A549 (cell line): ENCODE data around the gene DOK7. TPM values are rescaled to one million over a fixed set of nuclear protein-coding genes. Genes with fewer than 3 reads are reported as not detected.

Source experiments
- ATAC-seq, 2 experiments: fragments of 200-7000 bp in 1 of 2; fragments of >200 bp in 1 of 2; cut with Nextera tagmentation in 1 of 2; cut with Tn5 transposase in 1 of 2; 3 replicates each; pipeline versions ENCODE4 v1.8.0 to v1.9.1; 2018 to 2020; ENCODE audit warnings: mild to moderate bottlenecking in 1 of 2, moderate library complexity in 1 of 2
- CTCF ChIA-PET: fragments of 300-600 bp; sonication (Branson Sonifier 250); formaldehyde crosslinking; extraction: SDS; loops from one replicate; lab custom pipeline; 2021; ENCODE audit warnings: antibody characterized with exemption, inconsistent platforms; lab: Yijun Ruan, JAX
- POLR2A ChIA-PET: fragments of 350-600 bp; formaldehyde crosslinking; extraction: SDS; loops from one replicate; lab custom pipeline; 2021; ENCODE audit warnings: antibody characterized with exemption, inconsistent platforms; lab: Yijun Ruan, JAX
- DNase-seq, 2 experiments: peaks; one replicate each; pipeline versions ENCODE4 v3.0.0 to v3.0.0-alpha.2; 2011 to 2016; ENCODE audit warnings: low read depth in 1 of 2, low spot score in 1 of 2
- FAIRE-seq: peaks from 2 replicates; lab custom pipeline; 2011; peaks lifted over from hg19 to GRCh38; lab: Jason Lieb, UNC
- H3K27ac ChIP-seq, 2 experiments: fragments of >200 bp; sonication (Bioruptor Twin); formaldehyde crosslinking; 3 replicates each; pipeline ENCODE4 v1.5.1; 2016 to 2017
- H3K4me1 ChIP-seq: fragments of >200 bp; sonication (Bioruptor Twin); formaldehyde crosslinking; 3 replicates; pipeline ENCODE4 v1.6.1; 2016
- H3K4me2 ChIP-seq: fragments of >200 bp; sonication (Bioruptor Twin); formaldehyde crosslinking; 3 replicates; pipeline ENCODE4 v1.6.1; 2016
- H3K4me3 ChIP-seq: fragments of >200 bp; sonication (Bioruptor Twin); formaldehyde crosslinking; 3 replicates; pipeline ENCODE4 v1.5.1; 2016
- H3K9me3 ChIP-seq: fragments of >200 bp; sonication (Bioruptor Twin); formaldehyde crosslinking; 3 replicates; pipeline ENCODE4 v1.6.1; 2016
- BHLHE40 ChIP-seq: IDR thresholded peaks from 2 replicates; pipeline ENCODE4 v1.6.1; 2012; ENCODE audit warnings: low read depth, low read length, inconsistent platforms
- CBX2 ChIP-seq: fragments of 200-600 bp; sonication (generic); IDR thresholded peaks from 2 replicates; pipeline ENCODE4 v1.6.1; 2016; ENCODE audit warnings: low read depth, mild to moderate bottlenecking, borderline replicate concordance
- CBX8 ChIP-seq: fragments of 200-600 bp; sonication (generic); IDR thresholded peaks from 2 replicates; pipeline ENCODE4 v1.6.1; 2016
- E2F6 ChIP-seq: IDR thresholded peaks from 2 replicates; pipeline ENCODE4 v1.6.1; 2012; ENCODE audit warnings: low read depth, borderline replicate concordance
- GATA3 ChIP-seq: IDR thresholded peaks from 2 replicates; pipeline ENCODE4 v1.6.1; 2012; ENCODE audit warnings: borderline replicate concordance
- HDAC2 ChIP-seq: fragments of 200-600 bp; sonication (generic); IDR thresholded peaks from 2 replicates; pipeline ENCODE4 v1.6.1; 2016
- HEYL ChIP-seq: fragments of 250-450 bp; sonication (Bioruptor Pico); IDR thresholded peaks from 2 replicates; pipeline ENCODE4 v1.8.0; 2021; ENCODE audit warnings: mild to moderate bottlenecking, moderate library complexity
- HMGXB4 ChIP-seq: fragments of 250-450 bp; sonication (Bioruptor Pico); IDR thresholded peaks from 2 replicates; pipeline ENCODE4 v1.5.0; 2021; ENCODE audit warnings: mild to moderate bottlenecking, moderate library complexity, borderline replicate concordance
- HOXA7 ChIP-seq: fragments of 250-450 bp; sonication (Bioruptor Pico); IDR thresholded peaks from 2 replicates; pipeline ENCODE4 v1.5.0; 2020; ENCODE audit warnings: mild to moderate bottlenecking, moderate library complexity
- HOXB13 ChIP-seq: fragments of 250-450 bp; sonication (Bioruptor Pico); IDR thresholded peaks from 2 replicates; pipeline ENCODE4 v1.5.0; 2020; ENCODE audit warnings: low read depth, mild to moderate bottlenecking, moderate library complexity
- HOXB5 ChIP-seq: fragments of 250-450 bp; sonication (Bioruptor Pico); IDR thresholded peaks from 2 replicates; pipeline ENCODE4 v1.5.0; 2020; ENCODE audit warnings: mild to moderate bottlenecking, moderate library complexity
- KDM5A ChIP-seq: fragments of 200-600 bp; sonication (generic); IDR thresholded peaks from 2 replicates; pipeline ENCODE4 v1.6.1; 2016; ENCODE audit warnings: antibody characterized with exemption, mild to moderate bottlenecking
- MAZ ChIP-seq: fragments of 150-350 bp; IDR thresholded peaks from 2 replicates; pipeline ENCODE4 v1.6.1; 2014; ENCODE audit warnings: antibody characterized with exemption, low read depth, low read length, borderline replicate concordance
- MYC ChIP-seq: IDR thresholded peaks from 2 replicates; pipeline ENCODE4 v1.6.1; 2012; ENCODE audit warnings: mild to moderate bottlenecking, inconsistent platforms, low read length, improper control_type of control experiment, borderline replicate concordance
- RAD21 ChIP-seq, 2 experiments: fragments of >200 bp in 1 of 2; sonication (Bioruptor Twin) in 1 of 2; formaldehyde crosslinking in 1 of 2; IDR thresholded peaks in 1 of 2; conservative IDR thresholded peaks in 1 of 2; 2 replicates in 1 of 2; 3 replicates in 1 of 2; pipeline ENCODE4 v1.6.1; 2012 to 2018; ENCODE audit warnings: inconsistent platforms in 1 of 2
- SREBF2 ChIP-seq: fragments of 450-650 bp; IDR thresholded peaks from 2 replicates; pipeline ENCODE4 v1.6.1; 2014; ENCODE audit warnings: mild to moderate bottlenecking, moderate library complexity
- TFCP2L1 ChIP-seq: fragments of 250-450 bp; sonication (Bioruptor Pico); IDR thresholded peaks from 2 replicates; pipeline ENCODE4 v1.5.0; 2021; ENCODE audit warnings: mild to moderate bottlenecking
- ZFP36 ChIP-seq: fragments of 450-650 bp; IDR thresholded peaks from 2 replicates; pipeline ENCODE4 v1.6.1; 2014; ENCODE audit warnings: borderline replicate concordance; ENCODE audit not compliant: partially characterized antibody
- ZSCAN20 ChIP-seq: fragments of 250-450 bp; sonication (Bioruptor Pico); IDR thresholded peaks from 2 replicates; pipeline ENCODE4 v1.8.0; 2022; ENCODE audit warnings: mild to moderate bottlenecking, moderate library complexity
- WGBS: methylation state at CpG from one replicate; pipeline ENCODE4 v1.1.6; 2017; ENCODE audit errors: missing lambda C conversion rate; 5-methylcytosine and 5-hydroxymethylcytosine counted together
- polyA plus RNA-seq, 4 experiments: library from polyadenylated mRNA; depleted of rRNA in 3 of 4; stranded (reverse); fragments of >200 nt; fragmentation: RNase III in 1 of 4; extraction: RNeasy Plus Mini Kit Qiagen cat#74134 plus additional on column Dnase treatment in 1 of 4; gene quantifications; 2 replicates in 3 of 4; 3 replicates in 1 of 4; pipeline ENCODE4 v1.2.3, GENCODE V29; 2011 to 2017
- TF ChIP-seq, protein P1 (sequence below): fragments of 150-350 bp; IDR thresholded peaks from 2 replicates; pipeline ENCODE4 v1.6.1; 2014; ENCODE audit warnings: low read depth, mild to moderate bottlenecking, low read length
- TF ChIP-seq, protein P2 (sequence below): IDR thresholded peaks from 2 replicates; pipeline ENCODE4 v1.6.1; 2012

The DOK7 gene
- polyA plus RNA-seq, 2 of the 4 experiments (the other 2 are of a cell fraction) = 0.17 to 0.21 TPM

- DNase-seq = no peak
- no peak for FAIRE-seq
Observed at GRCh38 chr4:3500111-3500510, 37.0 kb downstream of the DOK7 start.

GRCh38 chr4:3500634-3501101, 37.6 kb downstream of the DOK7 start:
- H3K4me1 ChIP-seq = no peaks in the 10 kb centered on the region
- DNase-seq (no peak), FAIRE-seq (no peak), ATAC-seq (no peak)
- H3K27ac ChIP-seq = no peak overlapping the region
- no peak overlapping the region for H3K4me3 ChIP-seq
- no peaks in the 10 kb centered on the region for H3K9me3 ChIP-seq
- POLR2A ChIA-PET = no interaction called here
- H3K4me2 ChIP-seq = no peak overlapping the region
- TF ChIP-seq MYC (no peak), CBX2 (no peak), CBX8 (no peak), HMGXB4 (CRISPR knock-in tag) (no peak), ZSCAN20 (CRISPR knock-in tag) (no peak), HEYL (no peak), TFCP2L1 (CRISPR knock-in tag) (no peak), SREBF2 (no peak), BHLHE40 (no peak), RAD21 (conservative IDR thresholded peaks at IDR 0.05 in 1 of 2, IDR thresholded peaks at IDR 0.05 in 1 of 2) (no peak), ZFP36 (no peak), MAZ (no peak), E2F6 (no peak), HOXB5 (no peak)
- TF ChIP-seq, protein P1, sequence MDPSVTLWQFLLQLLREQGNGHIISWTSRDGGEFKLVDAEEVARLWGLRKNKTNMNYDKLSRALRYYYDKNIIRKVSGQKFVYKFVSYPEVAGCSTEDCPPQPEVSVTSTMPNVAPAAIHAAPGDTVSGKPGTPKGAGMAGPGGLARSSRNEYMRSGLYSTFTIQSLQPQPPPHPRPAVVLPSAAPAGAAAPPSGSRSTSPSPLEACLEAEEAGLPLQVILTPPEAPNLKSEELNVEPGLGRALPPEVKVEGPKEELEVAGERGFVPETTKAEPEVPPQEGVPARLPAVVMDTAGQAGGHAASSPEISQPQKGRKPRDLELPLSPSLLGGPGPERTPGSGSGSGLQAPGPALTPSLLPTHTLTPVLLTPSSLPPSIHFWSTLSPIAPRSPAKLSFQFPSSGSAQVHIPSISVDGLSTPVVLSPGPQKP = no peak
- TF ChIP-seq, protein P2, sequence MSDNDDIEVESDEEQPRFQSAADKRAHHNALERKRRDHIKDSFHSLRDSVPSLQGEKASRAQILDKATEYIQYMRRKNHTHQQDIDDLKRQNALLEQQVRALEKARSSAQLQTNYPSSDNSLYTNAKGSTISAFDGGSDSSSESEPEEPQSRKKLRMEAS = no peak
- CTCF ChIA-PET = interaction anchor here (0.6 to 2.0 kb wide), 2 partner anchors 12 to 20 kb away, joined by 3 to 8 read pairs; no protein-coding TSS in a partner anchor
- WGBS = 96% methylated on average over 14 of the region's 29 CpGs

More at GRCh38 chr4:3500111-3500510, 37.0 kb downstream of the DOK7 start:
- no peaks in the 10 kb centered on the region for H3K4me1 ChIP-seq
- no peak overlapping the region for H3K27ac ChIP-seq
- no peak overlapping the region for H3K4me3 ChIP-seq
- no peak overlapping the region for H3K4me2 ChIP-seq
- H3K9me3 ChIP-seq = no peaks in the 10 kb centered on the region
- 98% methylated on average over 10 of the region's 17 CpGs for WGBS
- no peak for ATAC-seq
- TF ChIP-seq GATA3 = no peak
- TF ChIP-seq KDM5A = no peak
- no peak for TF ChIP-seq HDAC2
- no peak for TF ChIP-seq HOXA7 (CRISPR knock-in tag)
- no peak for TF ChIP-seq HOXB13 (CRISPR knock-in tag)
- no peak for TF ChIP-seq E2F6
- CTCF ChIA-PET = interaction anchor here (0.6 to 2.0 kb wide), 2 partner anchors 13 to 20 kb away, joined by 3 to 8 read pairs; no protein-coding TSS in a partner anchor
- POLR2A ChIA-PET = no interaction called here
